Left lung (tissue), 10 donors: ENCODE data around the gene RNF213. TPM values are rescaled to one million over a fixed set of nuclear protein-coding genes. Genes with fewer than 3 reads are reported as not detected.
A peak's percentile ranks its signal among the peaks of the same experiment; 100 is the strongest.

ENCODE experiments used
- ATAC-seq: fragments of 200-7000 bp; cut with Tn5 transposase; one replicate; pipeline ENCODE4 v1.9.1; 2020; ENCODE audit warnings: moderate library complexity
- DNase-seq, 4 donors: peaks; one replicate each; pipeline ENCODE4 v3.0.0-alpha.2; 2013 to 2020
- H3K27ac ChIP-seq, 2 donors: fragments of 200-600 bp; sonication (generic) in 1 of 2; one replicate each; pipeline versions ENCODE4 v1.5.0 to v1.8.0; 2020 to 2021
- H3K27me3 ChIP-seq, 2 donors: fragments of 200-600 bp; sonication (generic) in 1 of 2; one replicate each; pipeline versions ENCODE4 v1.5.0 to v1.8.0; 2020 to 2021
- H3K36me3 ChIP-seq, 2 donors: fragments of 200-600 bp; sonication (generic) in 1 of 2; one replicate each; pipeline versions ENCODE4 v1.5.0 to v1.8.0; 2020 to 2021
- H3K4me1 ChIP-seq, 2 donors: fragments of 200-600 bp; one replicate each; pipeline ENCODE4 v1.8.0; 2021
- H3K4me3 ChIP-seq, 2 donors: fragments of 200-600 bp; sonication (generic) in 1 of 2; one replicate each; pipeline versions ENCODE4 v1.5.0 to v1.8.0; 2020 to 2021; ENCODE audit warnings: mild to moderate bottlenecking in 1 of 2
- H3K9me3 ChIP-seq, 2 donors: fragments of 200-600 bp; sonication (generic) in 1 of 2; one replicate each; pipeline versions ENCODE4 v1.5.0 to v1.8.0; 2020 to 2021
- intact Hi-C, 2 donors: fragments of 100-400 bp; cut with DNase I; formaldehyde crosslinking; loops; one replicate each; pipeline versions ENCODE4 v1.11.2 to v1.14.2; 2022
- polyA plus RNA-seq, 6 donors: library from polyadenylated mRNA; unstranded; fragments of 120-200 nt; gene quantifications; one replicate each; pipeline ENCODE4 v1.2.1, GENCODE V29; 2013; ENCODE audit not compliant: insufficient read length in 6 of 6
- total RNA-seq, 2 donors: library from RNA; stranded (reverse); fragmentation: NEBNext Ultra II Directional; extraction: Animal tissue kit (Norgen Biotek cat#: 25700); gene quantifications; one replicate each; pipeline ENCODE4 v1.2.1, GENCODE V29; 2021
- TF ChIP-seq, protein P1 (sequence below), 2 donors: fragments of 200-600 bp; sonication (generic) in 1 of 2; IDR thresholded peaks; one replicate each; pipeline versions ENCODE4 v1.5.0 to v1.8.0; 2021; ENCODE audit warnings: antibody characterized with exemption in 2 of 2
- donor health status: DM: no; HTN: yes; CAD: no.
- donor health status: DM: no; HTN: no; CAD: no.

RNF213 gene
- total and polyA plus RNA-seq, 8 donors, result 89.0 to 264 (median 103) TPM

GRCh38 chr17:80220054-80220735 lies 40.5 kb upstream of the RNF213 start, which contains the start of the genes SGSH and SLC26A11:
SGSH (minus strand) TSS chr17:80220333; CDS start chr17:80220313, 20 bp downstream.
SLC26A11 (plus strand) TSS chr17:80220427; CDS start chr17:80221561, 1,134 bp downstream.
- TF ChIP-seq, protein P1, sequence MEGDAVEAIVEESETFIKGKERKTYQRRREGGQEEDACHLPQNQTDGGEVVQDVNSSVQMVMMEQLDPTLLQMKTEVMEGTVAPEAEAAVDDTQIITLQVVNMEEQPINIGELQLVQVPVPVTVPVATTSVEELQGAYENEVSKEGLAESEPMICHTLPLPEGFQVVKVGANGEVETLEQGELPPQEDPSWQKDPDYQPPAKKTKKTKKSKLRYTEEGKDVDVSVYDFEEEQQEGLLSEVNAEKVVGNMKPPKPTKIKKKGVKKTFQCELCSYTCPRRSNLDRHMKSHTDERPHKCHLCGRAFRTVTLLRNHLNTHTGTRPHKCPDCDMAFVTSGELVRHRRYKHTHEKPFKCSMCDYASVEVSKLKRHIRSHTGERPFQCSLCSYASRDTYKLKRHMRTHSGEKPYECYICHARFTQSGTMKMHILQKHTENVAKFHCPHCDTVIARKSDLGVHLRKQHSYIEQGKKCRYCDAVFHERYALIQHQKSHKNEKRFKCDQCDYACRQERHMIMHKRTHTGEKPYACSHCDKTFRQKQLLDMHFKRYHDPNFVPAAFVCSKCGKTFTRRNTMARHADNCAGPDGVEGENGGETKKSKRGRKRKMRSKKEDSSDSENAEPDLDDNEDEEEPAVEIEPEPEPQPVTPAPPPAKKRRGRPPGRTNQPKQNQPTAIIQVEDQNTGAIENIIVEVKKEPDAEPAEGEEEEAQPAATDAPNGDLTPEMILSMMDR (IDR thresholded peaks at IDR 0.05), result no peak
- Histone ChIP-seq H3K36me3 (peaks cover 0 to 31% of the 10 kb centered on the region in 2 donors), H3K4me1 (peaks cover 11 to 42% of the 10 kb centered on the region in 2 donors), H3K27ac (peak within 1 kb of the TSS; percentile 87 to 90), H3K27me3 (peaks cover 0 to 19% of the 10 kb centered on the region in 2 donors), H3K9me3 (no peaks in the 10 kb centered on the region), H3K4me3 (peak within 1 kb of the TSS; percentile 79 to 98)
- ATAC-seq, result peak; percentile 94
- peak; percentile 52 to 96 (median 80) for DNase-seq
- intact Hi-C loops, result no loop called here

- Histone ChIP-seq H3K36me3 (peaks cover 0 to 25% of the 10 kb centered on the region in 2 donors), H3K4me3 (peak overlapping the region; percentile 79 to 98), H3K27ac (peak overlapping the region; percentile 59 to 90), H3K4me1 (peaks cover 11 to 42% of the 10 kb centered on the region in 2 donors), H3K27me3 (peaks cover 0 to 19% of the 10 kb centered on the region in 2 donors), H3K9me3 (no peaks in the 10 kb centered on the region)
- intact Hi-C loops, result no loop called here
- TF ChIP-seq, protein P1 (IDR thresholded peaks at IDR 0.05), result no peak
- ATAC-seq, result peak; percentile 38
- DNase-seq, result peak in 3 of 4 donors; percentile 14 to 75 (median 33)
These were observed 39.9 kb upstream of the RNF213 start for GRCh38 chr17:80220736-80221215.

GRCh38 chr17:80221351-80222105 lies 39.1 kb upstream of the RNF213 start:
- DNase-seq, result peak in 1 of 4 donors; percentile 76
- peaks cover 11 to 42% of the 10 kb centered on the region in 2 donors for H3K4me1 ChIP-seq
- H3K36me3 ChIP-seq, result peaks cover 0 to 18% of the 10 kb centered on the region in 2 donors
- intact Hi-C loops, result no loop called here
- peaks cover 0 to 19% of the 10 kb centered on the region in 2 donors for H3K27me3 ChIP-seq
- no peak overlapping the region for H3K27ac ChIP-seq
- ATAC-seq, result no peak
- TF ChIP-seq, protein P1 (IDR thresholded peaks at IDR 0.05), result no peak
- H3K4me3 ChIP-seq, result peak overlapping the region; percentile 79 to 98
- H3K9me3 ChIP-seq, result no peaks in the 10 kb centered on the region

DNA sequence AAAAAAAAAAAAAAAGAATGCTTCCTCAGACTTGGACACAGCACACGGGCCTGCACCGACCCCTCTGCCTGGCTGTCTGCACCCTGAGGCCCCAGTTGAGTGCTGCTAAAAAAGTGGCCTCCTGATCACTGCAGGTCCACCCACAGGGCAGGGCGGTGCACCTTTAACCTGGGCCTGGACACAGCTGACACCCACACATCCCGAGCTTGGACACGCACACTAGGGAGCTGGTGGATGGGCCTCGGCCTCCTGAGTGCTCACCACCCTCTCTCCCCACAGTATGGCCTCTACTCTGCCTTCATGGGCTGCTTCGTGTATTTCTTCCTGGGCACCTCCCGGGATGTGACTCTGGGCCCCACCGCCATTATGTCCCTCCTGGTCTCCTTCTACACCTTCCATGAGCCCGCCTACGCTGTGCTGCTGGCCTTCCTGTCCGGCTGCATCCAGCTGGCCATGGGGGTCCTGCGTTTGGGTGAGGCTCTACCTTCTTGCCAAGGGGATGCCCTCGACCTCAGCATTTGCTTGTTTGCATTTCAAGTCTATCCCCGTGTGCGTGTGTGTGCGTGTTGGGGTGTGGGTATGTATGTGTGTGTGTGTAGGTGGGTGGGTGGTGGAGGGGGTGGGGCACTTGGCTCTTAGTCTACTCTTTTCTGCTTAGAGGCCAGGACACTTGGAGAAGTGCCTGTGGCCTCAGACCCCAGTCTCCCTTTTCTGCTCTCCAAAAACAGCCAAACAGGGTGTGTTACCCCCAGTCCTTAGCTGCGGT lies 38.1 kb upstream of the RNF213 start:
- intact Hi-C loops, result no loop called here
- Histone ChIP-seq H3K4me3 (no peak overlapping the region), H3K9me3 (no peaks in the 10 kb centered on the region), H3K27ac (no peak overlapping the region), H3K27me3 (peaks cover 0 to 19% of the 10 kb centered on the region in 2 donors), H3K4me1 (peaks cover 11 to 42% of the 10 kb centered on the region in 2 donors), H3K36me3 (peaks cover 0 to 9% of the 10 kb centered on the region in 2 donors)
- no peak for ATAC-seq
- DNase-seq, result peak in 1 of 4 donors; percentile 38
- TF ChIP-seq, protein P1 (IDR thresholded peaks at IDR 0.05), result no peak
